CD14-positive monocyte (primary cell): Measurements from ENCODE around the gene DTNBP1. TPM values are rescaled to one million over a fixed set of nuclear protein-coding genes. Genes with fewer than 3 reads are reported as not detected.

Experiments
- DNase-seq, 3 donors: peaks; one replicate each; pipeline ENCODE4 v3.0.0-alpha.2; 2011 to 2022
- H2AFZ ChIP-seq: 2 replicates; pipeline ENCODE4 v1.6.0; 2012; ENCODE audit warnings: mild to moderate bottlenecking, low read depth, low read length, inconsistent platforms; ENCODE audit not compliant: insufficient read depth, poor library complexity, severe bottlenecking
- H3K27ac ChIP-seq, 2 donors: 1 replicate in 1 of 2; 2 replicates in 1 of 2; pipeline ENCODE4 v1.5.1; 2012 to 2013; ENCODE audit warnings: low read length in 2 of 2, control low read depth in 1 of 2, inconsistent platforms in 1 of 2, low read depth in 1 of 2, mild to moderate bottlenecking in 1 of 2
- H3K27me3 ChIP-seq, 2 donors: one replicate each; pipeline versions ENCODE4 v1.6.0 to v1.6.1; 2011 to 2013; ENCODE audit warnings: low read length in 2 of 2; ENCODE audit not compliant: control insufficient read depth in 2 of 2, insufficient read depth in 2 of 2
- H3K36me3 ChIP-seq, 2 donors: replicated peaks in 1 of 2; 1 replicate in 1 of 2; 2 replicates in 1 of 2; pipeline versions ENCODE4 v1.5.1 to v1.6.1; 2012 to 2013; ENCODE audit warnings: low read length in 2 of 2, control low read depth in 1 of 2, inconsistent platforms in 1 of 2, mild to moderate bottlenecking in 1 of 2; ENCODE audit not compliant: insufficient read depth in 2 of 2, control insufficient read depth in 1 of 2
- H3K4me1 ChIP-seq, 2 donors: 1 replicate in 1 of 2; 2 replicates in 1 of 2; pipeline versions ENCODE4 v1.5.1 to v1.6.1; 2012 to 2013; ENCODE audit warnings: low read length in 2 of 2, control low read depth in 1 of 2, inconsistent platforms in 1 of 2, mild to moderate bottlenecking in 1 of 2, moderate library complexity in 1 of 2; ENCODE audit not compliant: insufficient read depth in 2 of 2, control insufficient read depth in 1 of 2
- H3K4me2 ChIP-seq: replicated peaks from 2 replicates; pipeline ENCODE3; 2012; ENCODE audit warnings: low read length, moderate library complexity, mild to moderate bottlenecking; ENCODE audit not compliant: poor library complexity, severe bottlenecking; ENCODE audit errors: extremely low read depth
- H3K4me3 ChIP-seq, 3 experiments: fragments of 200-600 bp in 1 of 3; sonication (generic) in 1 of 3; replicated peaks in 1 of 3; 1 replicate in 2 of 3; 2 replicates in 1 of 3; pipeline ENCODE4 v1.5.1; 2011 to 2013; ENCODE audit warnings: low read length in 3 of 3, mild to moderate bottlenecking in 3 of 3, control low read depth in 2 of 3, low read depth in 2 of 3, inconsistent platforms in 1 of 3, moderate library complexity in 1 of 3
- H3K79me2 ChIP-seq: 2 replicates; pipeline ENCODE4 v1.6.0; 2012; ENCODE audit warnings: mild to moderate bottlenecking, control low read depth, inconsistent platforms, low read length, moderate library complexity; ENCODE audit not compliant: insufficient read depth
- H3K9ac ChIP-seq: 2 replicates; pipeline ENCODE4 v1.6.0; 2017; ENCODE audit warnings: low read length, mild to moderate bottlenecking; ENCODE audit not compliant: insufficient read depth, poor library complexity, severe bottlenecking
- H3K9me3 ChIP-seq, 2 donors: replicated peaks in 1 of 2; 1 replicate in 1 of 2; 2 replicates in 1 of 2; pipeline versions ENCODE4 v1.5.1 to v1.6.1; 2012 to 2013; ENCODE audit warnings: low read length in 2 of 2, control low read depth in 1 of 2; ENCODE audit not compliant: control insufficient read depth in 1 of 2, insufficient read depth in 1 of 2
- H4K20me1 ChIP-seq: 2 replicates; pipeline ENCODE4 v1.6.0; 2012; ENCODE audit warnings: mild to moderate bottlenecking, low read length, control low read depth, moderate library complexity; ENCODE audit not compliant: insufficient read depth
- H3K27ac Mint-ChIP-seq, 7 donors: one replicate each; pipeline ENCODE4 v1.8.0; 2020; ENCODE audit warnings: mild to moderate bottlenecking in 7 of 7, mixed read lengths in 7 of 7, moderate library complexity in 6 of 7, inconsistent platforms in 2 of 7
- H3K27me3 Mint-ChIP-seq, 3 donors: one replicate each; pipeline ENCODE4 v1.8.0; 2021 to 2022; ENCODE audit warnings: low read depth in 3 of 3, mild to moderate bottlenecking in 3 of 3, mixed read lengths in 3 of 3, moderate library complexity in 3 of 3, inconsistent platforms in 1 of 3
- H3K36me3 Mint-ChIP-seq, 2 donors: one replicate each; pipeline ENCODE4 v1.8.0; 2020; ENCODE audit warnings: mixed read lengths in 2 of 2, inconsistent platforms in 1 of 2, mild to moderate bottlenecking in 1 of 2
- H3K4me1 Mint-ChIP-seq: one replicate; pipeline ENCODE4 v1.8.0; 2020; ENCODE audit warnings: mild to moderate bottlenecking, mixed read lengths
- H3K4me3 Mint-ChIP-seq, 2 donors: one replicate each; pipeline ENCODE4 v1.8.0; 2020; ENCODE audit warnings: mild to moderate bottlenecking in 2 of 2, mixed read lengths in 2 of 2, moderate library complexity in 1 of 2
- H3K9me3 Mint-ChIP-seq, 7 donors: one replicate each; pipeline ENCODE4 v1.8.0; 2020 to 2022; ENCODE audit warnings: mixed read lengths in 7 of 7, mild to moderate bottlenecking in 6 of 7, moderate library complexity in 6 of 7, inconsistent platforms in 2 of 7
- WGBS: methylation state at CpG from one replicate; pipeline ENCODE4 v1.1.5; 2013; ENCODE audit warnings: missing lambda C conversion rate; ENCODE audit not compliant: insufficient coverage; 5-methylcytosine and 5-hydroxymethylcytosine counted together
- intact Hi-C, 2 donors: fragments of 100-400 bp; cut with micrococcal nuclease; formaldehyde crosslinking; loops; one replicate each; pipeline versions ENCODE4 v1.15.0 to v1.15.1; 2023
- polyA plus RNA-seq, 3 donors: library from polyadenylated mRNA; depleted of rRNA in 1 of 3; unstranded in 2 of 3; stranded (reverse) in 1 of 3; fragments of 300-500 nt in 2 of 3; fragments of >200 nt in 1 of 3; fragmentation: Illumina TruSeq in 2 of 3; gene quantifications; 1 replicate in 2 of 3; 2 replicates in 1 of 3; pipeline ENCODE4 v1.2.3, GENCODE V29; 2012 to 2021
- TF ChIP-seq, protein P1 (sequence below): fragments of 200-600 bp; IDR thresholded peaks from one replicate; pipeline ENCODE4 v1.8.0; 2022; ENCODE audit warnings: antibody characterized with exemption, mild to moderate bottlenecking

DTNBP1 gene
- polyA plus RNA-seq, 3 donors = 19.7 to 26.9 (median 20.5) TPM

DNA sequence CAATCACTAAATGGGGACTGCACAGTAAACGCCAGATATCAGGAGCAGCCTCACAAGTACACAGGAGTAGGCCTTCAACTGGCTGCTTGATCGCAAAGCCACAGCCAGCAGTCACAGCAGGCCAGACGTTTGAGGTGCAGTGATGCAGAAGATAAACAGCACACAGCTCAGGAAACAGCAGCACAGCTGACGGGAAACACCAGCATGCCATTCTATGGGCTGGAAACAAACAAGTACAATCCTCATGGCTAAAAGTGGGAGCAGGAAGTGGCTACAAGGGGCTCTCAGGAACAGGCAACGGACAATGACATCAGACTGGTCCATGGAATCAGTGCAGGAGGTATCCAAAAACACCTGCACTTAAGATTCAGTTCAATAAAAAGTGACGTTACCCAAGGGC is 111.0 kb downstream of the DTNBP1 start:
- Histone ChIP-seq H3K27ac (no peak overlapping the region), H2AFZ (no peak overlapping the region)
- WGBS = 20% methylated on average over 5 of the region's 6 CpGs

DNA sequence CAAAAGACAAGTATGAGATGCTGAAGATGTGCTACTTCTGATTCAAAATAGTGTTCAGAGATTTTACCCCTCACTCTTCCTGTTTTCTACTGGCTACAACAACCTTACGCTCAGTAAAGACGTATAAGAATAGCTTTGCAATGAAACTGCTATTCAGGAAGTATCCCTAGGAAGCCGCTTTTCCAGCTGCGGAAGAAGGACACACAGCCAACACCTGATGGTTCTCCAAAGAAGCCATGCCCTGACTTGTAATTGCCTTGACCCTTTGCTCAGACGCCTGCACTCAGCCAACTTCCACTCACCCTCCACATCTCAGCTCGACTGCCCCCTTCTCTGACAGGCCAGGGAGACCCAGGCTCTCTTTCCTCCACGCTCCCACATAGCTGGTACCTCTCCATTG is 111.6 kb downstream of the DTNBP1 start:
- no peak overlapping the region for H3K4me2 ChIP-seq
- Mint-ChIP-seq H3K4me3 (no peak overlapping the region), H3K27me3 (no peaks in the 10 kb centered on the region), H3K9me3 (no peaks in the 10 kb centered on the region), H3K36me3 (peaks cover 12 to 13% of the 10 kb centered on the region in 2 donors), H3K27ac (peak overlapping the region in 2 of 7 donors; percentile 52 to 74), H3K4me1 (peaks cover 30% of the 10 kb centered on the region)
- DNase-seq = no peak
- 63% methylated on average over 5 of the region's 7 CpGs for WGBS
- no peak overlapping the region for H3K9ac ChIP-seq
- intact Hi-C loops = no loop called here
- H3K4me1 ChIP-seq = peaks cover 0 to 17% of the 10 kb centered on the region in 2 donors
- H3K9me3 ChIP-seq = no peaks in the 10 kb centered on the region
- no peak overlapping the region for H3K27ac ChIP-seq
- no peak overlapping the region for H3K4me3 ChIP-seq
- TF ChIP-seq, protein P1, sequence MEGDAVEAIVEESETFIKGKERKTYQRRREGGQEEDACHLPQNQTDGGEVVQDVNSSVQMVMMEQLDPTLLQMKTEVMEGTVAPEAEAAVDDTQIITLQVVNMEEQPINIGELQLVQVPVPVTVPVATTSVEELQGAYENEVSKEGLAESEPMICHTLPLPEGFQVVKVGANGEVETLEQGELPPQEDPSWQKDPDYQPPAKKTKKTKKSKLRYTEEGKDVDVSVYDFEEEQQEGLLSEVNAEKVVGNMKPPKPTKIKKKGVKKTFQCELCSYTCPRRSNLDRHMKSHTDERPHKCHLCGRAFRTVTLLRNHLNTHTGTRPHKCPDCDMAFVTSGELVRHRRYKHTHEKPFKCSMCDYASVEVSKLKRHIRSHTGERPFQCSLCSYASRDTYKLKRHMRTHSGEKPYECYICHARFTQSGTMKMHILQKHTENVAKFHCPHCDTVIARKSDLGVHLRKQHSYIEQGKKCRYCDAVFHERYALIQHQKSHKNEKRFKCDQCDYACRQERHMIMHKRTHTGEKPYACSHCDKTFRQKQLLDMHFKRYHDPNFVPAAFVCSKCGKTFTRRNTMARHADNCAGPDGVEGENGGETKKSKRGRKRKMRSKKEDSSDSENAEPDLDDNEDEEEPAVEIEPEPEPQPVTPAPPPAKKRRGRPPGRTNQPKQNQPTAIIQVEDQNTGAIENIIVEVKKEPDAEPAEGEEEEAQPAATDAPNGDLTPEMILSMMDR = no peak
- peaks cover 13% of the 10 kb centered on the region for H3K79me2 ChIP-seq
- H2AFZ ChIP-seq = no peak overlapping the region
- no peaks in the 10 kb centered on the region for H3K27me3 ChIP-seq
- H3K36me3 ChIP-seq = no peaks in the 10 kb centered on the region
- peaks cover 53% of the 10 kb centered on the region for H4K20me1 ChIP-seq

More for the DNA sequence above, 111.0 kb downstream of the DTNBP1 start:
- Mint-ChIP-seq H3K9me3 (no peaks in the 10 kb centered on the region), H3K36me3 (peaks cover 12 to 13% of the 10 kb centered on the region in 2 donors), H3K27me3 (no peaks in the 10 kb centered on the region), H3K4me1 (peaks cover 32% of the 10 kb centered on the region), H3K27ac (peak overlapping the region in 2 of 7 donors; percentile 33 to 46), H3K4me3 (no peak overlapping the region)
- Histone ChIP-seq H3K4me1 (peaks cover 0 to 17% of the 10 kb centered on the region in 2 donors), H3K79me2 (peaks cover 15% of the 10 kb centered on the region), H3K4me3 (no peak overlapping the region), H3K9me3 (no peaks in the 10 kb centered on the region), H4K20me1 (peaks cover 58% of the 10 kb centered on the region), H3K9ac (no peak overlapping the region), H3K36me3 (no peaks in the 10 kb centered on the region), H3K4me2 (no peak overlapping the region), H3K27me3 (no peaks in the 10 kb centered on the region)
- DNase-seq = no peak
- intact Hi-C loops = no loop called here
- TF ChIP-seq, protein P1 = no peak
